NCI-H748 (cell line): ENCODE results near the gene UGT1A1.
A peak's percentile ranks its signal among the peaks of the same experiment; 100 is the strongest.

ENCODE experiments used
- DNase-seq: peaks from one replicate; lab custom pipeline; 2025; ENCODE audit not compliant: unreplicated experiment; lab: John Stamatoyannopoulos, UW

UGT1A1 gene

GRCh38 chr2:233815861-233816260, 55.8 kb downstream of the UGT1A1 start:
- DNase-seq = no peak

- peak; percentile 41 for DNase-seq
These were observed 56.3 kb downstream of the UGT1A1 start for GRCh38 chr2:233816334-233816733.

GRCh38 chr2:233816771-233817170, 56.7 kb downstream of the UGT1A1 start:
- DNase-seq = no peak

- no peak for DNase-seq
These were observed 57.4 kb downstream of the UGT1A1 start for GRCh38 chr2:233817361-233817911.

GRCh38 chr2:233817995-233818638, 58.0 kb downstream of the UGT1A1 start:
- no peak for DNase-seq

- DNase-seq = no peak
These were observed 58.9 kb downstream of the UGT1A1 start for GRCh38 chr2:233818639-233819621.

- no peak for DNase-seq
These were observed 60.1 kb downstream of the UGT1A1 start for GRCh38 chr2:233819884-233820773.

GRCh38 chr2:233820774-233821105, 60.7 kb downstream of the UGT1A1 start:
- no peak for DNase-seq

- no peak for DNase-seq
These were observed 61.1 kb downstream of the UGT1A1 start for GRCh38 chr2:233821196-233821595.

GRCh38 chr2:233821709-233822100, 61.6 kb downstream of the UGT1A1 start:
- DNase-seq = no peak

GRCh38 chr2:233822101-233822771, 62.2 kb downstream of the UGT1A1 start:
- no peak for DNase-seq
